ENCODE measurements around the gene PNMA8C.

GRCh38 chr19:46406976-46407375 is 21.8 kb downstream of the PNMA8C start:
- TF ChIP-seq CTCF (IDR thresholded peaks at IDR 0.05) (no peak), RXRA (IDR thresholded peaks at IDR 0.05; ENCODE audit: borderline replicate concordance, low read depth) (no peak), POLR2AphosphoS5 (IDR thresholded peaks at IDR 0.05; ENCODE audit: low read depth, low read length) (no peak), EP300 (IDR thresholded peaks at IDR 0.05; ENCODE audit: borderline replicate concordance in 1 of 2, low read depth in 1 of 2, low read length in 1 of 2) (no peak), YY1 (IDR thresholded peaks at IDR 0.05; ENCODE audit: low read depth) (no peak), CHD2 (IDR thresholded peaks at IDR 0.05; ENCODE audit: low read length, partially characterized antibody) (no peak), MAX (IDR thresholded peaks at IDR 0.05; ENCODE audit: low read depth) (no peak), ZBTB33 (IDR thresholded peaks at IDR 0.05; ENCODE audit: borderline replicate concordance, low read depth) (no peak), USF2 (IDR thresholded peaks at IDR 0.05; ENCODE audit: borderline replicate concordance, low read depth, low read length) (no peak), SIN3A (IDR thresholded peaks at IDR 0.05; ENCODE audit: borderline replicate concordance, low read depth, low read length) (no peak), TEAD4 (IDR thresholded peaks at IDR 0.05; ENCODE audit: borderline replicate concordance, insufficient read depth) (no peak), GABPA (IDR thresholded peaks at IDR 0.05; ENCODE audit: low read depth) (no peak), RAD21 (IDR thresholded peaks at IDR 0.05; ENCODE audit: low read length) (no peak), REST (IDR thresholded peaks at IDR 0.05; ENCODE audit: low read depth, low read length) (no peak)

All from SK-N-SH (cell line).